ENCODE results near the gene LRRTM2.

Gene LRRTM2

GRCh38 chr5:138874241-138874640 lies 894 bp downstream of the LRRTM2 start:
- peak overlapping the region; percentile 49 for H3K4me3 ChIP-seq (replicated peaks; ENCODE audit: low read depth, low read length)
- no peak for TF ChIP-seq CTCF (IDR thresholded peaks at IDR 0.05; ENCODE audit: low read depth, low read length, missing control alignments)
- no peak for DNase-seq (ENCODE audit: extremely low read depth, low read depth)

GRCh38 chr5:138873466-138874221 lies 1.5 kb downstream of the LRRTM2 start:
- no peak for TF ChIP-seq CTCF (IDR thresholded peaks at IDR 0.05; ENCODE audit: low read depth, low read length, missing control alignments)
- peak overlapping the region; percentile 49 for H3K4me3 ChIP-seq (replicated peaks; ENCODE audit: low read depth, low read length)
- no peak for DNase-seq (ENCODE audit: extremely low read depth, low read depth)

GRCh38 chr5:138872841-138873465 lies 2.2 kb downstream of the LRRTM2 start:
- no peak for TF ChIP-seq CTCF (IDR thresholded peaks at IDR 0.05; ENCODE audit: low read depth, low read length, missing control alignments)
- no peak for DNase-seq (ENCODE audit: extremely low read depth, low read depth)
- H3K4me3 ChIP-seq (replicated peaks; ENCODE audit: low read depth, low read length): no peak overlapping the region

- no peak for TF ChIP-seq CTCF (IDR thresholded peaks at IDR 0.05; ENCODE audit: low read depth, low read length, missing control alignments)
- no peak for DNase-seq (ENCODE audit: extremely low read depth, low read depth)
- H3K4me3 ChIP-seq (replicated peaks; ENCODE audit: low read depth, low read length): no peak overlapping the region
Measured at GRCh38 chr5:138870611-138871010, 4.5 kb downstream of the LRRTM2 start.

GRCh38 chr5:138869763-138870500 lies 5.2 kb downstream of the LRRTM2 start:
- no peak for DNase-seq (ENCODE audit: extremely low read depth, low read depth)
- no peak for TF ChIP-seq CTCF (IDR thresholded peaks at IDR 0.05; ENCODE audit: low read depth, low read length, missing control alignments)
- no peak overlapping the region for H3K4me3 ChIP-seq (replicated peaks; ENCODE audit: low read depth, low read length)

- TF ChIP-seq CTCF (IDR thresholded peaks at IDR 0.05; ENCODE audit: low read depth, low read length, missing control alignments): no peak
Measured at GRCh38 chr5:138869038-138869437, 6.1 kb downstream of the LRRTM2 start.

More at GRCh38 chr5:138869038-138869437, 6.1 kb downstream of the LRRTM2 start:
- H3K4me3 ChIP-seq (replicated peaks; ENCODE audit: low read depth, low read length): no peak overlapping the region
- DNase-seq (ENCODE audit: extremely low read depth, low read depth): no peak

Data from HFF-Myc (cell line).